ENCODE measurements around the gene DPYSL5. TPM values are rescaled to one million over a fixed set of nuclear protein-coding genes. Genes with fewer than 3 reads are reported as not detected.

The DPYSL5 gene
- total RNA-seq, 1 donor from 2014 or later: 313 TPM

DNA sequence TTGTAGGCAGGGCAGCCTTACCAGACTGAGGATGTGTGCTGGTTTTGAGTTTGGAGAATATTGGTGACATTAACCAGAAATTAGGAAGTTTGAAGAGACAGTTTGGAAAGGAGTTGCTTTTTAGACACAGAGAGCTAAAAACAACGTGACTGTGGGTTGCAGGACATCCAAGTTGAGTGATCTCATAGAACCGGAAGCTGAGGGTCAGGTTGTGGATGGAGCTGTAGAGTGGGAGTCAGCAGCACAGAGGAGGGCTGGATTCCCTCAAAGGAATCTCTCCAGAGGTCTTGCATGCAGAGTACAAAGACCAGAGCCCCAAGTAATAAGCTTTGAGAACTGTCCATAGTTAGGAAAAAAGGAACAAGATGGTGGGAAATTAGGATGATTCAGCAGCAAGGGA, 131.8 kb downstream of the DPYSL5 start:
- Mint-ChIP-seq H3K4me3 (ENCODE audit: unreplicated experiment) (no peak overlapping the region), H3K27ac (ENCODE audit: unreplicated experiment) (no peak overlapping the region), H3K9me3 (ENCODE audit: unreplicated experiment) (peaks cover 2% of the 10 kb centered on the region), H3K36me3 (ENCODE audit: unreplicated experiment) (no peaks in the 10 kb centered on the region), H3K4me1 (ENCODE audit: low read depth, unreplicated experiment) (peaks cover 11% of the 10 kb centered on the region), H3K27me3 (ENCODE audit: unreplicated experiment) (peaks cover 2% of the 10 kb centered on the region)
- TF ChIP-seq CTCF (IDR thresholded peaks at IDR 0.05; ENCODE audit: partially characterized antibody, unreplicated experiment): no peak
- DNase-seq: no peak

DNA sequence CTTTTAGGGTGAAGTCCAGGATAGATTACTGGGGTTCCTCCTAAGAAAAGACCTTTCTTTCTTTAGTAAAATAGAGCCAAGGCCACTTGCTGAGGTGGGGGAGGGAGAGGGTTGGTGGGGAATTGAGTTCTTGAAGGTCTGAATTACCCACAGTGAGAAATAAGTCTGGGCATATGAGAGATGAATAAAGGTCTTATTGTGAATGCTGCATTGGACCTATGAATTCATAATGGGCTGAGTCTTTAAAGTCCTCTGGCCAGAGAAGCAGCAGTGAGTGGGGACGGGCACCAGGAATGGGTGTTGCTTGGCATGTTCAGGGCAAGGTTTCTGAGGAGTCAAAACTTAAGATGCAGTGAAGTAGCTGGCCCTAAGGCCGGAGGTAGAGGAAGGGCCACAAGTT, 133.0 kb downstream of the DPYSL5 start:
- Mint-ChIP-seq H3K27ac (ENCODE audit: unreplicated experiment) (no peak overlapping the region), H3K4me1 (ENCODE audit: low read depth, unreplicated experiment) (peaks cover 1% of the 10 kb centered on the region), H3K9me3 (ENCODE audit: unreplicated experiment) (peaks cover 4% of the 10 kb centered on the region), H3K36me3 (ENCODE audit: unreplicated experiment) (no peaks in the 10 kb centered on the region), H3K27me3 (ENCODE audit: unreplicated experiment) (peaks cover 2% of the 10 kb centered on the region), H3K4me3 (ENCODE audit: unreplicated experiment) (no peak overlapping the region)
- TF ChIP-seq CTCF (IDR thresholded peaks at IDR 0.05; ENCODE audit: partially characterized antibody, unreplicated experiment): no peak
- DNase-seq: no peak

DNA sequence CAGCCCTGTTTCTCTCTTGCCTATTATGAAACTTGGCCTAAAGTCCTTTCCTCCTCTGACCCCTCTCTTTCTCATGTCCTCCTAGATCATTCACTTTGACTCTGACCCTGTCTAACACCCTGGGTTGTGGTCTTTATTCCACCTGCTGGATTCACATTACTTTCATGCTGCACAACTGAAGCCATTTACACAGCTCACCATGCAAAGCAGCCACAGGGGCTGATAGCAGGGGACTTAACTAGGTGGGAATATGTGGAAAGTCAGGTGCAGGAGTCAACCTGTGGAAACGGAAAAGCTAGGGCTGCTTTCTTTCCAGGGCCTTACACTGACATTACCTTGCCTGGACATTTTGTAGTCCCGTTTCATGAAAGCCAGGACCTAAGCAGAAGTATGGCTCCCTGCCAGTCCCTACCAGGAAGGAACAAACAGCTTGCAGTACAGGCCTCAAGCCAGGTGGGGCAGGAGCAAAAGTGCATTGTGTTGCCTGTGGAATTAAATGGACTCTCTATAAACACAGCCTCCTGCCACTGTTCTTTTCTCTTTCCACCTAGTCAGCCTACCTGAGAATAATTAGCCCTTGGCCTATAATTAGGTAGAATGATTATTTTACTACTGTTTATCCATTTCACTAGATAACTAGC, 134.3 kb downstream of the DPYSL5 start:
- peaks cover 2% of the 10 kb centered on the region for H3K27me3 Mint-ChIP-seq (ENCODE audit: unreplicated experiment)
- DNase-seq: peak; percentile 32
- H3K4me1 Mint-ChIP-seq (ENCODE audit: low read depth, unreplicated experiment): no peaks in the 10 kb centered on the region
- H3K9me3 Mint-ChIP-seq (ENCODE audit: unreplicated experiment): peaks cover 4% of the 10 kb centered on the region
- no peak for TF ChIP-seq CTCF (IDR thresholded peaks at IDR 0.05; ENCODE audit: partially characterized antibody, unreplicated experiment)
- no peaks in the 10 kb centered on the region for H3K36me3 Mint-ChIP-seq (ENCODE audit: unreplicated experiment)
- no peak overlapping the region for H3K27ac Mint-ChIP-seq (ENCODE audit: unreplicated experiment)
- H3K4me3 Mint-ChIP-seq (ENCODE audit: unreplicated experiment): no peak overlapping the region

DNA sequence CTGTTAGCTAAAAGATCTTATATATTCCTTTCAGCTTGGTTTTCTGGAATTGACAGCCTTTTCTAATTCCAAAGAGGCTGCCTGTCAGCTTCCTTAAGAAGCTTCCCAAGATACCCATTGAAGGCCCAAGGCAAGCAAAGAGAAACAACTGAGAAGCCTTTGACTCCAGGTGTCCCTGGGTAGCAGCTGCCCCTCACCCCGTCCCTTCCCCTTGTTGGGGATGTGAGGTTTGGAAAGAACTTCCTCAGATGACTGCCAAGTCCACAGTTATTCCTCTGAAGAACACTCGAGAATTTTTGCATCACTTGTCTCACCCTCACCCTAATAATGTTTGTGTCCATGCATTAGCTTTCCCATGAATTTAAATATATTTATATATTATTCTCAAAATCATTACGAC, 135.8 kb downstream of the DPYSL5 start:
- no peak for TF ChIP-seq CTCF (IDR thresholded peaks at IDR 0.05; ENCODE audit: partially characterized antibody, unreplicated experiment)
- no peaks in the 10 kb centered on the region for H3K36me3 Mint-ChIP-seq (ENCODE audit: unreplicated experiment)
- no peaks in the 10 kb centered on the region for H3K27me3 Mint-ChIP-seq (ENCODE audit: unreplicated experiment)
- no peaks in the 10 kb centered on the region for H3K4me1 Mint-ChIP-seq (ENCODE audit: low read depth, unreplicated experiment)
- H3K4me3 Mint-ChIP-seq (ENCODE audit: unreplicated experiment): no peak overlapping the region
- no peak for DNase-seq
- H3K27ac Mint-ChIP-seq (ENCODE audit: unreplicated experiment): no peak overlapping the region
- peaks cover 4% of the 10 kb centered on the region for H3K9me3 Mint-ChIP-seq (ENCODE audit: unreplicated experiment)

- H3K36me3 Mint-ChIP-seq (ENCODE audit: unreplicated experiment): no peaks in the 10 kb centered on the region
- H3K4me1 Mint-ChIP-seq (ENCODE audit: low read depth, unreplicated experiment): no peaks in the 10 kb centered on the region
- peaks cover 5% of the 10 kb centered on the region for H3K9me3 Mint-ChIP-seq (ENCODE audit: unreplicated experiment)
- no peaks in the 10 kb centered on the region for H3K27me3 Mint-ChIP-seq (ENCODE audit: unreplicated experiment)
- no peak overlapping the region for H3K4me3 Mint-ChIP-seq (ENCODE audit: unreplicated experiment)
- TF ChIP-seq CTCF (IDR thresholded peaks at IDR 0.05; ENCODE audit: partially characterized antibody, unreplicated experiment): no peak
- no peak for DNase-seq
- no peak overlapping the region for H3K27ac Mint-ChIP-seq (ENCODE audit: unreplicated experiment)
Observed at GRCh38 chr2:26985807-26986206, 137.9 kb downstream of the DPYSL5 start.
